ENCODE measurements around the gene UBASH3A. TPM values are rescaled to one million over a fixed set of nuclear protein-coding genes. Genes with fewer than 3 reads are reported as not detected.

UBASH3A gene
- total RNA-seq, 2 experiments from 2014 or later, result 38.9 to 41.1 TPM

DNA sequence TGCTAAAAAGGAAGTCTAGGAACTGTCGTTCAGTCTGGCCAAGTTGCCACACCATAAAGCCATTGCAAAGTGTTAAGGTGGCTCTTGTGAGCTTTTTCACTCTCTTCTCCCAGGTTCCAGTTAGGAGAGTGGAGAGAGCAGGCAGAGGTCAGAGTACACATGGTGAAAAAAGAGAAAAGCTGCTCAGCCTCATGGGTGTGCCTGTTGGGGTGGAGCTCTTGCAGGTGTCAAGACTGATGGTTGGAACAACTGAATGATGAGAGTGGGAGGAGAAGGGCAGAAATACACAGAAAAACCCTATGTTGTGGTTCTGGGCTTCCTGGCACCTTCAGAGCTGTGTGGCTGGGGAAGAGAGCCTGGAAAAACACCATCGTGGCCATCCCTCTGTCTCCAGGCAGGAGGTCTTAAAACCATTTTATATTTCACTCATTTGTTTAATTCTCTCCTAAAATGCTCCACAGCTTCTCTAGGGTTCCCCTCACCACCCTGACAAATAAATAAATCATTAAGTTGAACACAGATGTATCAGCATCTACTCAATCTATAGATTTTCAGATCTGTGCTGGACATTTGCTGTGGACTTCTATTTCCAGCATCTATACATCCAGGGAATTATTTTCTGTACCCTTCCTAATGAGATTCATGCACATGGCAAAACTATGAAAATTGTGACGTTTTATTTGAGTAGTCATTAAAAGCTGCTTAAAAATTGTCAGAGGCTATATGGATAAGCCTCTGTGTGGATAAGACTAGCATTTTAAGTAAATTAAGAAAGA, 17.5 kb downstream of the UBASH3A start:
- peak overlapping the region; percentile 59 for H3K4me3 Mint-ChIP-seq
- peaks cover 93% of the 10 kb centered on the region for H3K36me3 Mint-ChIP-seq
- no peaks in the 10 kb centered on the region for H3K27me3 Mint-ChIP-seq
- H3K9me3 Mint-ChIP-seq, result peaks cover 10% of the 10 kb centered on the region
- H3K4me1 Mint-ChIP-seq, result peaks cover 86% of the 10 kb centered on the region
- peak; percentile 64 for DNase-seq
- H3K27ac Mint-ChIP-seq, result peak overlapping the region; percentile 95

DNA sequence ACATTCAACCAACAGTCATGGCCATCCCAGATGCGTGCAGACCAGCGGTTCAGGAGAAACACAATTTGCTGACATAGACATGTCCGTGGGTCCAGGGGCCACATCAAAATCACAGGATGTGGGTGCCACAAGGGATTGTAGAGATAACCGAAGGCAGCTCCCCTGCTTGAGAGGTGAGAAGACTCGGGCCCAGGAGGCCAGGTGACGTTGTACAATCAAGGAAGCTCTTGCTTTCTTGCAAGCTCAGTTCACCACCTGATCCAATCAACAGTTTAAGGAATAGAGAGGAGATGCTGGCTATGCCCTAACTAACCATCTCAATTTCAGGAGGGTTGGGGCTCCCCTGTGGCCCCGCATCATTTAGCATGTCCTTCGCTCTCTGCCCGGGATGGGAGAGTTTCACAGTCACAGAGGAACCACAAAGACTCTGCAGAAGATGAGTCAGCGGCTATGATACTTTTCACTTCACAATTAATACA, 19.5 kb downstream of the UBASH3A start:
- Mint-ChIP-seq H3K9me3 (peaks cover 7% of the 10 kb centered on the region), H3K27ac (peak overlapping the region; percentile 89), H3K36me3 (peaks cover 93% of the 10 kb centered on the region), H3K4me1 (peaks cover 84% of the 10 kb centered on the region), H3K27me3 (no peaks in the 10 kb centered on the region), H3K4me3 (peak overlapping the region; percentile 82)
- peak; percentile 66 for DNase-seq

DNA sequence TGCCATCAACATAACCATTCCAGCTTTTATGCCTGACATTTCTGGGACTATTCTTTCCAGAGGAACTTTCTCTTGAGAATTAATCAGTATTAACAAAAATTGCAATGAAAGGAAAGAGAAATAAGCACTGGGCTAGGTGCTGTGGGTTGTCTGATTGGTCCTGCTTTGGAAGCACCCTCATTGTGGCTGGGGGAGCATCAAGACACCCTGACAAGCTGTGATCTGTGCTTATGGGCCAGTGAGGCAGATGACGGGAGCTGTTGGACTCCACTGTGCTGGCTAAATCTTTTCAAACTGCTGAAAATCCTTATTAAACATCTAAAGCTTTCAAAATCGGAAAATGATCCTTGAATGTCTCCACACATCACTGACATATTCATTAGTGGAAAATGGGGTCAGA, 20.0 kb downstream of the UBASH3A start:
- H3K36me3 Mint-ChIP-seq, result peaks cover 89% of the 10 kb centered on the region
- peaks cover 7% of the 10 kb centered on the region for H3K9me3 Mint-ChIP-seq
- DNase-seq, result no peak
- peak overlapping the region; percentile 89 for H3K27ac Mint-ChIP-seq
- peak overlapping the region; percentile 82 for H3K4me3 Mint-ChIP-seq
- H3K4me1 Mint-ChIP-seq, result peaks cover 80% of the 10 kb centered on the region
- H3K27me3 Mint-ChIP-seq, result no peaks in the 10 kb centered on the region

DNA sequence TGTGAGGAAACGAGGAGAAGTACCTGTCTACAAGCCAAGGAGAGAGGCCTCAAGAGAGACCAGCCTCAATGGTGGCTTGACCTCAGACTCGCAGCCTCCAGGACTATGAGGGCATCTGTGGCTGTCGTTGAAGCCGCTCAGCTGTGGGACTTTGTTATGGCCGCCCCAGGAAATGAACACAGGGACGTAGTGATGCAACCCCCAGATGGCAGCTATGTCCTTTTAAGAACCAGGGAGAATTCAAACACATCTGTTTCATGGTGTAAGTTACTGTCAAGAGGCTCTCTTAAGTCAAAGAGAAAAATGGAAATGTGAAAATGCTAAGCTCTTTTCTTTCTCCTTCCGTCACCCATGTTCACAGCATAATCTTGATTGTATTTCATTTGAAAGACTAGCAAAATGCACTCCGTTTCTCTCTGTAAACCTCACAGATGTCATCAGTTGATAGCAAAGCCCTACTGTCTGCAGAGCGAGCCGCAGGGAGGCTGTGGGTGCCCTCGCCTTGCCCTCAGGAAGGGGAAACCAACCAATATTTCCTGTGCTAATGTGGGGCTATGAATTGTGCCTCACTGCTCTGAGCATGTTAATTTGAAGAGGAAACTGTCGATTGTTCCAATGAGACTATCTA, 21.3 kb downstream of the UBASH3A start:
- peak overlapping the region; percentile 82 for H3K4me3 Mint-ChIP-seq
- peak overlapping the region; percentile 89 for H3K27ac Mint-ChIP-seq
- H3K36me3 Mint-ChIP-seq, result peaks cover 78% of the 10 kb centered on the region
- no peaks in the 10 kb centered on the region for H3K27me3 Mint-ChIP-seq
- peak; percentile 70 for DNase-seq
- peaks cover 70% of the 10 kb centered on the region for H3K4me1 Mint-ChIP-seq
- no peaks in the 10 kb centered on the region for H3K9me3 Mint-ChIP-seq

DNA sequence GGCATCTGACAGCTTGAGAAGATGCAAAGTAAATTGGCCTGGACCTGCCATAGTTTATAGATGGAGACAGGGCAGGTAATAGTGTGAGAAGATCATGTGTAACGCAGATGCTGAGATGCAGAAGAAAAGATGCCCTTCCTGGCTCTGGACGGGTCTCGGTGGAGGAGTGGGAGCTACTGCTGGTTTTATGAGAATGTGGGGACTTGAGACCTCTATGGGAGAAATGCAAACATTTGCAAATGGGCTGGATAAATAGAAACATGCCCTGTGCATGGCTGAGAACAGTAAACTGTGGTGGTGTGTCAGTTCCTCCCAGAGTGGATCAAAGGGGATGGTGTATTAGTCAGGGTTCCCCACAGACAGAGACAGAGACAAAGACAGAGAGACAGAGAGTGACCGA, 21.9 kb downstream of the UBASH3A start:
- H3K36me3 Mint-ChIP-seq, result peaks cover 76% of the 10 kb centered on the region

DNA sequence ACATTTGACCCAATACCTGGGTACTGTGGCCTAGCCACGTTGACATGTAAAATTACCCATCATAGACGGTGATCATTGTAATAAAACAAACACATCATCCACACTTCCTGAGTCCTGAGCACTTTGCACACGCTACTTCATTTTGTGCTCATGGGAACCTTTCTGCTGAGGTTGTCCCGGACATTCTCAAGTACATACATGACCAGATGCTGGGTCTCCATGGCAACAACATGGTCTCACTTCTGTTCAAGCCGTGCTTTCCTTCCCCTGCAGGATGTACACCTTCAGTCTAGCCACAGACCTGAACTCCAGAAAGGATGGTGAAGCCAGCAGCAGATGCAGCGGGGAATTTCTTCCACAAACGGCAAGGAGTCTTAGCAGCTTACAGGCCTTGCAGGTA, 22.7 kb downstream of the UBASH3A start:
- Mint-ChIP-seq H3K27ac (peak overlapping the region; percentile 47), H3K27me3 (no peaks in the 10 kb centered on the region), H3K36me3 (peaks cover 73% of the 10 kb centered on the region), H3K4me1 (peaks cover 58% of the 10 kb centered on the region), H3K9me3 (no peaks in the 10 kb centered on the region), H3K4me3 (no peak overlapping the region)
- no peak for DNase-seq

More for the DNA sequence above, 21.9 kb downstream of the UBASH3A start:
- Mint-ChIP-seq H3K4me1 (peaks cover 67% of the 10 kb centered on the region), H3K4me3 (peak overlapping the region; percentile 82), H3K27ac (peak overlapping the region; percentile 89), H3K27me3 (no peaks in the 10 kb centered on the region), H3K9me3 (no peaks in the 10 kb centered on the region)
- no peak for DNase-seq

DNA sequence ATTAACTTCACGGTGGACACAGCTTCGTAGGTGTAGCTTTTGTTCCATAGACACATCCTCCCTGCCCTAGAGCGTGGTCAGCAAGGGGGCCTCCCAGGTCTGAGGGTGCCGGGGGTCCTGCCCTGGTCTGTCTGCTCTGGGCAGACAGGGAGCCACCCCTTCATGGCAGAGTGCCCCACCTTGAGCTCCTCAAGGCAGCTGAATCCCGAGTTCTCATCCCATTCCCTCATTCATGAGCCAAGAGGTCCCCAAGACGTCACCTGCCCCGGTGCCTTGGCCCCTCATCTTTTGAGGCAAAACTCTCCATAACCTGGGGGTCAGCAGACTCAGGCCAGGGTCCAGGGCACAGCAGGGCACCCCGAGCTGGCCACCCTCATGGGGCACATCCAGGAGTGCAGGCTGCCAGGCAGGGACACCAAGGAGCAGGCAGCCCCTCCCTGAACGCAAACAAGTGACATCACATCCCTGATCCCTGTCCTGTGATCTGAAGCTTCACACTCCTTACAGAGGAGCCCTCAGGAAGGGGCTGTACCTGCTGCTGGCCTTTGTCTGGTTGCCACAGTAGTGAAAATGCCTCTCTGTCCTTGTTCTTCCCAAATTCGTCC, 23.3 kb downstream of the UBASH3A start:
- H3K9me3 Mint-ChIP-seq, result peaks cover 2% of the 10 kb centered on the region
- H3K27me3 Mint-ChIP-seq, result no peaks in the 10 kb centered on the region
- DNase-seq, result no peak
- peaks cover 53% of the 10 kb centered on the region for H3K4me1 Mint-ChIP-seq
- peak overlapping the region; percentile 47 for H3K27ac Mint-ChIP-seq
- no peak overlapping the region for H3K4me3 Mint-ChIP-seq
- peaks cover 73% of the 10 kb centered on the region for H3K36me3 Mint-ChIP-seq

DNA sequence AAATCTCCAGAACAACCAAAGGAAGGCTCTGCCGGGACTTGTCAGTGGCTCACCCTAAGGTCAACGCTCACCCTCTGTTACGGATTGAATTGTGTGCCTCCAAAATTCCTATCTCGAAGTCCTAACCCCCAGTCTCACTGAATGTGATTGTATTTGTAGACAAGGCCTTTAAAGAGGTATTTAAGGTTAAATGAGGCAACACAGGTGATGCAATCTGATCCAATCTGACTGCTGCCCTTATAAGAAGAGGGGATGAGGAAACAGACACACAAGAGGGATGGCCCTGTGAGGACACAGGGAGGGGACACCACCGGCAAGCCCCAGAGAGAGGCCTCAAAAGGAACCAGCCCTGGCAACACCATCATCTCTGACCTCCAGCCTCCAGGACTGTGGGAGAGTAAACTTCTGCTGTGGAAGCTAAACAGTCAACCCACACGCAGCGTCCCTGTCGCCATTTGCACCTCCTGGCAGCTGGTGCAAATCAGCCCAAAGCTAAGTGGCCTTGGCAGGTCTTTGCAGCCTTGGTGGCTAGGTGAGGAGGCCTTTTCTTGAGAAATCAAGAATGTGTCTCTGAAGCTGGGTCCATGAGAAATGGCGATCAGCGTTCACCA, 24.2 kb downstream of the UBASH3A start:
- H3K27me3 Mint-ChIP-seq, result no peaks in the 10 kb centered on the region
- peaks cover 52% of the 10 kb centered on the region for H3K4me1 Mint-ChIP-seq

DNA sequence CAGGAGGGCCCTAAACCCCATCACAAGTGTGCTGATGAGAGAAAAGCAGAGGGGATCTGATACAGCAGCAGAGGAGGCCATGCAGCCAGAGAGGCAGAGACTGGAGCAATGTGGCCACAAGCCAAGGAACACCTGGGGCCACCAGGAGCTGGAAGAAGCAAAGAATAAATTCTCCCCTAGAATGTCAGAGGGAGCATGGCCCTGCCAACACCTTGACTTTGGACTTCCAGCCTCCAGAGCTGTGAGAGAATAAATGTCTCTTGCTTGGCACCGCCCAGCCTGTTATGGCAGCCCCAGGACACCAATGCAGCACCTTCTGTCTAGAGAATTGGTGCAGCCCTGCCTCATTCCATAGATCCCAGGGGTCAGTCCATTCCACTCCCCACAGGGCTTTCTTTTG, 25.3 kb downstream of the UBASH3A start:
- Mint-ChIP-seq H3K9me3 (peaks cover 10% of the 10 kb centered on the region), H3K4me3 (no peak overlapping the region), H3K4me1 (peaks cover 42% of the 10 kb centered on the region), H3K36me3 (peaks cover 74% of the 10 kb centered on the region), H3K27me3 (no peaks in the 10 kb centered on the region), H3K27ac (no peak overlapping the region)
- DNase-seq, result no peak

More for the DNA sequence above, 24.2 kb downstream of the UBASH3A start:
- H3K27ac Mint-ChIP-seq, result no peak overlapping the region
- H3K9me3 Mint-ChIP-seq, result peaks cover 10% of the 10 kb centered on the region
- H3K4me3 Mint-ChIP-seq, result no peak overlapping the region
- H3K36me3 Mint-ChIP-seq, result peaks cover 74% of the 10 kb centered on the region
- DNase-seq, result no peak

DNA sequence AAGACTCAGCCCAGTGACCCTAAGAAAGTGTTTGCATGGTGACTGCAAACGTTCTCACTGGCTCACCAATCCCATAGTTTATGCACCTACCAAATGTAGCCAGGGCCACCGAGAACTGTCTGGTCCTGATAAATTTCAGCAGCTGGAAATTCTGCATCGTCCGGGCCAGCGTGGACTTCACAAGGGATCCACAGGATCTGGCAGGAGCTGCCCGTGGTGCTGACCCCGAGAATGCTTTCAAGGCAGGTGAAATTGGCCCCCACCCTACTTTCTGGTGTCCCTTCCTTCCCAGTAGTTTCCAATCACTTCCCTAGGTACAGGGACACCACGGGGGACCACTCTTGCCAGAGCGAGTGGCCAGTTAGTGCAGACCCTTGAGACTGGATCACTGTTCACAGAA, 26.2 kb downstream of the UBASH3A start:
- Mint-ChIP-seq H3K27ac (no peak overlapping the region), H3K27me3 (no peaks in the 10 kb centered on the region), H3K4me1 (peaks cover 39% of the 10 kb centered on the region), H3K36me3 (peaks cover 74% of the 10 kb centered on the region), H3K9me3 (peaks cover 10% of the 10 kb centered on the region), H3K4me3 (no peak overlapping the region)
- DNase-seq, result no peak

DNA sequence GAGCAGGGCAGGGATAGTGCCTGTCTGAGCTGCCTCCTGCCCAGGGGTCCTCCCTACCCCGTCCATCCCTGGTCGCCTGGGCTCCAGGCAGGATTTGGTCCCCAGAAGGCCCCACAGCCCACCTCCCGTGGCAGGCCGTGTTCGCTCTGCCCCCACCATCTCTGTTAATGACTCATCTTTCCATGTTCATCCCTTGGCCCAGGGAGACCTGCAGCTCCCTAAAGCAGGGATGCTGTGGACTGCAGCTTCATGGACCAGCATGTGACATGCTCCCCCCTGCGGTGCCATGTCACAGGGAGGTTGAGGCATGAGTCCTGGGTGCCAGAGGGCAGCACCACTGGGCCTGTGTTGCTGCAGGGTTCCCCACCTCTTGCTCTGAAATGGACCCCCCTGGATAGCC, 26.8 kb downstream of the UBASH3A start:
- H3K4me1 Mint-ChIP-seq, result peaks cover 39% of the 10 kb centered on the region
- peaks cover 74% of the 10 kb centered on the region for H3K36me3 Mint-ChIP-seq
- H3K9me3 Mint-ChIP-seq, result peaks cover 10% of the 10 kb centered on the region
- H3K27ac Mint-ChIP-seq, result no peak overlapping the region
- no peak overlapping the region for H3K4me3 Mint-ChIP-seq
- H3K27me3 Mint-ChIP-seq, result no peaks in the 10 kb centered on the region
- no peak for DNase-seq

DNA sequence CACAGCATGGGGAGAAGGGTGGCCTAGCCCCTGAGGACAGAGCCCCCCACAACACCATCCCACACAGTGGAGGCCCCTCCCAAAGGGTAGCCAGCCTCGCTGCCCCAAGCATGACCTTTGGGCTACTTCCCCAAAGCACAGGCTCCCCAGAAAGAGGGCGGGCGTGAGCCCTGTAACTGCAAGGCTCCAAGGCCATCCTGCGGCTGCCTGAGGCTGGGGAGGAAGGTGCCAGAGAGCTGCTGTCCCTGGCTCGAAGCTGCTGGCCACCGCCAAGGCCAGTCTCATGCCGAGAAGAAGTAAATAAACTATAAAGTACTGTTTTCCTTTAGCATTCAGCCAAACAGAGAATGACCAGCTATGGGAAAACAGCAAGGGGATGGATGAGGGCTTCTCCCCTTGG, 27.5 kb downstream of the UBASH3A start:
- Mint-ChIP-seq H3K9me3 (peaks cover 10% of the 10 kb centered on the region), H3K4me1 (peaks cover 33% of the 10 kb centered on the region), H3K4me3 (no peak overlapping the region), H3K27ac (no peak overlapping the region), H3K27me3 (no peaks in the 10 kb centered on the region), H3K36me3 (peaks cover 75% of the 10 kb centered on the region)
- no peak for DNase-seq

DNA sequence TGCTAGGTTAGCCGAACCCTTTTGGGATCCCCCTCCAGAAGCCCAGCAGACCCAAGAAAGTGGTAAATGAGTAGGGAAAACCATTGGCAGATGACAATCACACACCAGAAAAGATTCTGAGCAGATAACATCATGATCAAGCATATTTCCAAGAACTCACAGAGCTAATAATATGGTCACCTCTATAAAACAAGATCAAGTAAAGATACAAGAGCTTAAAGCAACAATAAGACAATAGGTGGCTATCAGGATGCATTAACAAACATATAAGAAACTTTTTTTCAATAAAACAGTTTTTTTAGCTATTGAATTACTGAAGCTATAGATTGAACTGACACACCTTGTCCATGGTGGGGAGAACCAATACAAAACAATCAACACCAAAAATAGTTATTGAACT, 29.0 kb downstream of the UBASH3A start:
- Mint-ChIP-seq H3K4me3 (no peak overlapping the region), H3K36me3 (peaks cover 74% of the 10 kb centered on the region), H3K27me3 (no peaks in the 10 kb centered on the region), H3K9me3 (peaks cover 17% of the 10 kb centered on the region), H3K4me1 (peaks cover 31% of the 10 kb centered on the region), H3K27ac (peak overlapping the region; percentile 13)
- no peak for DNase-seq

DNA sequence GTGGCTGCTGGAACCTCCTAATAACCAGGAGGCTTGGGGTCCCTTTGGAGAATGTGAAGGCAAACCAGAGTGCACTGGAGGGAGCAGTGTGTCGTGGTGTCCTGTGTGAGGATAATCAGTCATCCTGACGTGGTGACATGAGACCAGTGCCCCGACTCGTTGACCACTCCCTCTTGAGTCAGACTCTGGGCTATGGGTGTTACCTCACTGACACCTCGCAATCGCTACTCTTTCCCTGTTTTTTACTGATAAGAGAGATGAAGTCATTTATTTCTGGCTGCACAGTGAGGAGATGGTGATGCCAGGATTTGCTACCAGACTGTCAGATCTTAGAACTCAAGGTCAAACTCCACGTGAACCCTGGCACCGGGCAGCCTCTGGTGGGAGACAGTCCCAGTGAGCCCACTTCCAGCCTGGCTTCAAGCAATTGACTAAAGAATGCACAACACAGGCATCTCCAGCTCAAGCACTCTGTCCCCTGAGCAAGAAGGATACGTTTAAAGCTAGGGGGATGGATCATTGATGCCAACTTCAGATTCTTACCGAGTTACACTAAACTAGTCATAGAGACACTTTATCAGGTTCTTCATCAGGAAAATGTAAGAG, 30.3 kb downstream of the UBASH3A start:
- Mint-ChIP-seq H3K36me3 (peaks cover 81% of the 10 kb centered on the region), H3K9me3 (peaks cover 17% of the 10 kb centered on the region), H3K4me1 (peaks cover 40% of the 10 kb centered on the region), H3K27ac (no peak overlapping the region), H3K27me3 (no peaks in the 10 kb centered on the region), H3K4me3 (no peak overlapping the region)
- DNase-seq, result no peak

DNA sequence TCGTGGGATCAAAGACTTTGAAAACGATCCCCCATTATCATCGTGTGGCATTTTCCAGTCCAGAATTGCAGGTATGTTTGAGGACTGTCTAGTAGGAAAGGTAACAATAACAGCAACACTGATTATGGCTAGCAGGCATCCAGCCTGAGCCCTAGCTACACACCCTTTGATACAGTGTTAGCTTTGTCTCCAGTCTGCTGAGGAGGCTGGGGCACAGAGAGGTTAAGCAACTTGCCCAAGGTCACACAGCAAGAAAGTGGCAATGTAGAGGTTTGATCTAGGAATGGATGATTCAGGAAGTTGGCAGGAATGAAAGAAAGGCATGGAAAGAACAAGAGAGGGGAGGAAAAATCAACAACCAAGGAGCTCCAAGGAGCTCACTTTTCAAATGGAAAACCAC, 31.2 kb downstream of the UBASH3A start:
- DNase-seq, result no peak
- Mint-ChIP-seq H3K27me3 (peaks cover 4% of the 10 kb centered on the region), H3K27ac (peak overlapping the region; percentile 14), H3K4me3 (no peak overlapping the region), H3K9me3 (peaks cover 20% of the 10 kb centered on the region), H3K36me3 (peaks cover 89% of the 10 kb centered on the region), H3K4me1 (peaks cover 46% of the 10 kb centered on the region)
